ENCODE results near the gene CACNG8.

Gene CACNG8

DNA sequence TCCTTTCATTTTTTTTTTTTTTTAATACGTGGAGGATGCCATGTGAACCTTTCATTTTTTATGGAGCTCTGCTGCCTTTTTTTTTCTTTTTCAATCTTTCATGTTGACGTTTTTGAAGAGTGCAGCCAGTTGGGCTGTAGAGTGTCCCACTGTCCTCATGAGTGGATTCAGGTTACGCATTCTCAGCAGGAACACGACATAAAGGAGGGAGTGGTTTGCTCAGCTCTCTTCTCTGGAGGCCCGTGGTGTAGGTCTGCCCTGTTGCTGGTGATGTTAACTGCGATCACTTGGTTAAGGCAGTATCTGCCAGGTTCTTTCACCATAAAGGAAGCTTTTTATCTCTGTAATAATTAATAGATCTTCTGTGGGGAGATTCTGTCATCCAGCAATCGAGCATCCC lies 26.7 kb upstream of the CACNG8 start:
- TF ChIP-seq, protein P1, sequence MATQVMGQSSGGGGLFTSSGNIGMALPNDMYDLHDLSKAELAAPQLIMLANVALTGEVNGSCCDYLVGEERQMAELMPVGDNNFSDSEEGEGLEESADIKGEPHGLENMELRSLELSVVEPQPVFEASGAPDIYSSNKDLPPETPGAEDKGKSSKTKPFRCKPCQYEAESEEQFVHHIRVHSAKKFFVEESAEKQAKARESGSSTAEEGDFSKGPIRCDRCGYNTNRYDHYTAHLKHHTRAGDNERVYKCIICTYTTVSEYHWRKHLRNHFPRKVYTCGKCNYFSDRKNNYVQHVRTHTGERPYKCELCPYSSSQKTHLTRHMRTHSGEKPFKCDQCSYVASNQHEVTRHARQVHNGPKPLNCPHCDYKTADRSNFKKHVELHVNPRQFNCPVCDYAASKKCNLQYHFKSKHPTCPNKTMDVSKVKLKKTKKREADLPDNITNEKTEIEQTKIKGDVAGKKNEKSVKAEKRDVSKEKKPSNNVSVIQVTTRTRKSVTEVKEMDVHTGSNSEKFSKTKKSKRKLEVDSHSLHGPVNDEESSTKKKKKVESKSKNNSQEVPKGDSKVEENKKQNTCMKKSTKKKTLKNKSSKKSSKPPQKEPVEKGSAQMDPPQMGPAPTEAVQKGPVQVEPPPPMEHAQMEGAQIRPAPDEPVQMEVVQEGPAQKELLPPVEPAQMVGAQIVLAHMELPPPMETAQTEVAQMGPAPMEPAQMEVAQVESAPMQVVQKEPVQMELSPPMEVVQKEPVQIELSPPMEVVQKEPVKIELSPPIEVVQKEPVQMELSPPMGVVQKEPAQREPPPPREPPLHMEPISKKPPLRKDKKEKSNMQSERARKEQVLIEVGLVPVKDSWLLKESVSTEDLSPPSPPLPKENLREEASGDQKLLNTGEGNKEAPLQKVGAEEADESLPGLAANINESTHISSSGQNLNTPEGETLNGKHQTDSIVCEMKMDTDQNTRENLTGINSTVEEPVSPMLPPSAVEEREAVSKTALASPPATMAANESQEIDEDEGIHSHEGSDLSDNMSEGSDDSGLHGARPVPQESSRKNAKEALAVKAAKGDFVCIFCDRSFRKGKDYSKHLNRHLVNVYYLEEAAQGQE (IDR thresholded peaks at IDR 0.05; ENCODE audit: insufficient read depth in 1 of 2, low read depth in 2 of 2, low read length in 2 of 2) = no peak
- no peak for TF ChIP-seq POLR2AphosphoS5 (IDR thresholded peaks at IDR 0.05; ENCODE audit: low read depth, low read length)
- no peak for TF ChIP-seq TAF1 (IDR thresholded peaks at IDR 0.05; ENCODE audit: borderline replicate concordance, insufficient read depth, low read length)
- no peak for TF ChIP-seq FOXP2 (optimal IDR thresholded peaks at IDR 0.05; ENCODE audit: borderline replicate concordance, extremely low read depth, extremely low read length, insufficient read depth)
- TF ChIP-seq SIN3A (IDR thresholded peaks at IDR 0.05; ENCODE audit: borderline replicate concordance, insufficient read depth, low read length) = no peak

DNA sequence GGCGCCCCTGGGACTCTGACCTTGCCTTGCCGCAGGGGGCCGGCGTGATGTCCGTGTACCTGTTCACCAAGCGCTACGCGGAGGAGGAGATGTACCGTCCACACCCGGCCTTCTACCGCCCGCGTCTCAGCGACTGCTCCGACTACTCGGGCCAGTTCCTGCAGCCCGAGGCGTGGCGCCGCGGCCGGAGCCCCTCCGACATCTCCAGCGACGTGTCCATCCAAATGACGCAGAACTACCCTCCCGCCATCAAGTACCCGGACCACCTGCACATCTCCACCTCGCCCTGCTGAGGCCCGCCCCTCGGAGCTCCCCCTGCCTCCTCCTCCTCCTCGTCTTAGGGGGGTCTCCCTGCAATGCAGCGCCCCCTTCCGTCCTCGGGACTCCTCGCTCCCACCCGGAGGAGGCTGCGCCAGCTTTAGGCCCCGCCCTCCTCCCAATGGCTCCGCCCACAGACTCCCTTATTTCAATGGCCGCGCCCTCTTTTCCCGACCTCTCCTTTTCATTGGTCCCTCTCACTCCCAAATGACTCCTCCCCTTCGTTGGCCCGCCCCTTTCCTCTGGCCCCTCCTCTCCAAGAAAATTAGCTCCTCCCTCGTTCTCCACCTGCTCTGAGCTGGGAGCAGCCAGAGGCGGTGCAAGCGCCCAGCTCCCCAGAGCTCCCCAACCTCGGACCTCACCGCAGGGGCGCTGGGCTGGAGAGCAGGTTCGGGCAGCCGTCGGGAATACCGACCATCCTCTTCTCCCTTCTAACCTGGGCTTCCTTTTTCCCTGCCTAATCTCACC lies 20.5 kb upstream of the CACNG8 start:
- TF ChIP-seq SIN3A (IDR thresholded peaks at IDR 0.05; ENCODE audit: borderline replicate concordance, insufficient read depth, low read length) (no peak), FOXP2 (optimal IDR thresholded peaks at IDR 0.05; ENCODE audit: borderline replicate concordance, extremely low read depth, extremely low read length, insufficient read depth) (no peak), POLR2AphosphoS5 (IDR thresholded peaks at IDR 0.05; ENCODE audit: low read depth, low read length) (no peak), TAF1 (IDR thresholded peaks at IDR 0.05; ENCODE audit: borderline replicate concordance, insufficient read depth, low read length) (no peak)
- TF ChIP-seq, protein P1 (IDR thresholded peaks at IDR 0.05; ENCODE audit: insufficient read depth in 1 of 2, low read depth in 2 of 2, low read length in 2 of 2) = no peak

DNA sequence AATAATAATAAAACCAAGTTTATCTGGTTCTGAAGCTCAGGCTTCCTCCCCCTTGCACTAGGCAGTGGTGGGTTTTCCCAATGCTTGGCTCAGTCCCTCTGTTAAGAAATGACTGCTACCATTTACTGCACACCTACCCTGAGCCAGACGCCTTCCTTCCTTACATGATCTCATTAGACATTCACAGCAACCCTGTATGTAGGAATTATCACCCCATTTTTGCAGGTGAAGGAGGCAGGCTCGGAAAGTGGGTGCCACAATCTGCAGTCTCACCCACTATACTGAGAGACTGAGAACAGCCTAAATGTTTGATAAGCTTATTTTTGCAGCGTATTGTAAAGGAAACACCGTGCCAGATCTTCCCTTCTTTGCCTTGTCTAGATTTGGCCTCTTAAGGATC lies 18.3 kb upstream of the CACNG8 start:
- TF ChIP-seq POLR2AphosphoS5 (IDR thresholded peaks at IDR 0.05; ENCODE audit: low read depth, low read length) = no peak
- no peak for TF ChIP-seq TAF1 (IDR thresholded peaks at IDR 0.05; ENCODE audit: borderline replicate concordance, insufficient read depth, low read length)
- no peak for TF ChIP-seq FOXP2 (optimal IDR thresholded peaks at IDR 0.05; ENCODE audit: borderline replicate concordance, extremely low read depth, extremely low read length, insufficient read depth)
- TF ChIP-seq, protein P1 (IDR thresholded peaks at IDR 0.05; ENCODE audit: insufficient read depth in 1 of 2, low read depth in 2 of 2, low read length in 2 of 2) = no peak
- no peak for TF ChIP-seq SIN3A (IDR thresholded peaks at IDR 0.05; ENCODE audit: borderline replicate concordance, insufficient read depth, low read length)

DNA sequence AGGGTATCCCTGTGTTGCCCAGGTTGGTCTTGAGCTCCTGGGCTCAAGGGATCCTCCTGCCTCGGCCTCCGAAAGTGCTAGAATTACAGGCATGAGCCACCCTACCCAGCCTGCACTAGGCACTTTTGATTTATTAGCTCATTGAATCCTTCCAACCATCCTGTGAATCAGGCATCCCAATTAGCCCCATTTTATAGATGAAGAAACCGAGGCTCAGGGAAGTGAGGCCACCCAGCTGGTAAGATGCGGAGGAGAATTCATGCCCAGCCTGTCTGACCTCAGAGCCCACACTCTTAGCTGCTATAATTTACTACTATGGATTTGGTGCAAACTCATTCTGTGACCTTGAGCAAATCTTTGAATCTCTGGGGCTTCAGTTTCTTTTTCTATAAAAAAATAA lies 17.8 kb upstream of the CACNG8 start:
- no peak for TF ChIP-seq POLR2AphosphoS5 (IDR thresholded peaks at IDR 0.05; ENCODE audit: low read depth, low read length)
- TF ChIP-seq FOXP2 (optimal IDR thresholded peaks at IDR 0.05; ENCODE audit: borderline replicate concordance, extremely low read depth, extremely low read length, insufficient read depth) = no peak
- TF ChIP-seq SIN3A (IDR thresholded peaks at IDR 0.05; ENCODE audit: borderline replicate concordance, insufficient read depth, low read length) = no peak
- TF ChIP-seq, protein P1 (IDR thresholded peaks at IDR 0.05; ENCODE audit: insufficient read depth in 1 of 2, low read depth in 2 of 2, low read length in 2 of 2) = no peak
- TF ChIP-seq TAF1 (IDR thresholded peaks at IDR 0.05; ENCODE audit: borderline replicate concordance, insufficient read depth, low read length) = no peak
